ENCODE data around the gene MRPL34.
"Not testable (repeated sequence)": the region's sequence is repeated elsewhere in the genome, so short reads cannot be mapped to it uniquely, and the experiment has no call there.

MRPL34 gene

DNA sequence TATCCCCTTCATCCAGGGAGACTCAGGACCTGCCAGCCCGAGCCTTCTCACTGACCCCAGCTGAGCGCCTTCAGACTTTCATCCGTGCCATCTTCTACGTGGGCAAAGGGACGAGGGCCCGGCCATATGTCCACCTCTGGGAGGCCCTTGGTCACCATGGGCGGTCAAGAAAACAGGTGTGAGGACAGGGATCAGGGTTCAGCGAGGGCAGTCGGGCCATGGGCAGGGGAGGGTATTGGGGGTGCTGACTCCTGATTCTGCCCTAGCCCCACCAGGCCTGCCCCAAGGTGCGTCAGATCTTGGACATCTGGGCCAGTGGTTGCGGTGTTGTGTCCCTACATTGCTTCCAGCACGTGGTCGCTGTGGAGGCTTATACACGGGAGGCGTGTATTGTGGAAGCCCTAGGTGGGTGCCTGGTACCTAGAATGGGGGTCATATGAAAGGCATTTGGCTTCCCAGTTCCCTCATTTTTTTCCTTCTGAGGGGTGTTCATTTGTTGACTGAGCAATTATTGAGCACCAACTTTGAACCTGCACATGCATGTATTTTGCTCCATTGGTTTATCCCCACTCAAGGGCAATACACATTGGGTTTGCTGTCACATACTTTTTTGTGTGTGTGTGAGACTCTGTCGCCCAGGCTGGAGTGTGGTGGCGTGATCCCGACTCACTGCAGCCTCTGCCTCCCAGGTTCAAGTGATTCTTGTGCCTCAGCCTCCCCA is 20.1 kb upstream of the MRPL34 start:
- no peak for DNase-seq

DNA sequence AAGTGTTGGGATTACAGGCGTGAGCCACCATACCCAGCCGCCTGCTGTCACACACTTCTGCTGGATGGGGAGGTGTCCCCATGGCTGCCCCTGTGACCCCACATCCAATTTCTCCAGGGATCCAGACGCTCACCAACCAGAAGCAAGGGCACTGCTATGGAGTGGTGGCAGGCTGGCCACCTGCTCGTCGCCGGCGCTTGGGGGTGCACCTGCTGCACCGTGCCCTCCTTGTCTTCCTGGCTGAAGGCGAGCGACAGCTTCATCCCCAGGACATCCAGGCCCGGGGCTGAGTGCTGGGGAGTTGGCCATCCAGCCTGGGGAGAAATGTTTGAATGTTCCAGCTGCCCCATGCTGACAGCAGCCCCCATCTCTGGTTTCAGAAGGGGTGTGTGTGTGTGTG is 19.4 kb upstream of the MRPL34 start:
- no peak for DNase-seq

DNA sequence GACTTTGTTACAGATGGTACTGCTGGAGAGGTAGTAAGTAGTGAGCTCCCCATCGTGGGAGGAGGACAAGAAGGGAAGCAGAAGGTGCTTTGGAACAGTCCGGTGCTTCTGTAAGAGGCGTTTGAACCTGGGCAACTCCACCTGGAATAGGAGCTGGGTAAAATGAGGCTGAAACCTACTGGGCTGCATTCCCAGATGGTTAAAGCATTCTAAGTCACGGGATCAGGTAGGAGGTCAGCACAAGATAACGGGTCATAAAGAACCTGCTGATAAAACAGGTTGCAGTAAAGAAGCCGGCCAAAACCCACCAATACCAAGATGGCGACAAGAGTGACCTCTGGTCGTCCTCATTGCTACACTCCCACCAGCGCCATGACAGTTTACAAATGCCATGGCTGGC is 18.9 kb upstream of the MRPL34 start:
- DNase-seq = no peak

DNA sequence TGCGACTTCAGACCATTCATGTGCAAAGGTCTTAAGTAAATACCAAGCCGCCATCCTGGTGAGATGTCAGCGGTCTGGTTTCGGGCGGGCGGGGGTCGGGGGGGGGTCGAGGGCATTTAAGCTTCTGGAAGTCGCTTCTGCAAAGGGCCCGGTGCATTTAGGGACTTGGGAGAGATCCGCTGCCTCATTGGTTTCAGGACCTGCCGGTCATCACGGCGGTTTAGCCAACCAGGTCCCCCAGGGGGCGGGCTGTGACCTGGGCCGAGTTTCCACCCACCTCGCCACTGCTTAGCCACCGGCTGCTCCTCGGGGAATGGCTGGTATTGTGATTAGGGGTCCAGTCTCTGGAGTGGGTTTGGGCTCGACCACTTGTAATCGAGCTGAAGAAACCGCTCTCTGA is 16.2 kb upstream of the MRPL34 start:
- DNase-seq = peak in 1 of 5 donors; percentile 51

DNA sequence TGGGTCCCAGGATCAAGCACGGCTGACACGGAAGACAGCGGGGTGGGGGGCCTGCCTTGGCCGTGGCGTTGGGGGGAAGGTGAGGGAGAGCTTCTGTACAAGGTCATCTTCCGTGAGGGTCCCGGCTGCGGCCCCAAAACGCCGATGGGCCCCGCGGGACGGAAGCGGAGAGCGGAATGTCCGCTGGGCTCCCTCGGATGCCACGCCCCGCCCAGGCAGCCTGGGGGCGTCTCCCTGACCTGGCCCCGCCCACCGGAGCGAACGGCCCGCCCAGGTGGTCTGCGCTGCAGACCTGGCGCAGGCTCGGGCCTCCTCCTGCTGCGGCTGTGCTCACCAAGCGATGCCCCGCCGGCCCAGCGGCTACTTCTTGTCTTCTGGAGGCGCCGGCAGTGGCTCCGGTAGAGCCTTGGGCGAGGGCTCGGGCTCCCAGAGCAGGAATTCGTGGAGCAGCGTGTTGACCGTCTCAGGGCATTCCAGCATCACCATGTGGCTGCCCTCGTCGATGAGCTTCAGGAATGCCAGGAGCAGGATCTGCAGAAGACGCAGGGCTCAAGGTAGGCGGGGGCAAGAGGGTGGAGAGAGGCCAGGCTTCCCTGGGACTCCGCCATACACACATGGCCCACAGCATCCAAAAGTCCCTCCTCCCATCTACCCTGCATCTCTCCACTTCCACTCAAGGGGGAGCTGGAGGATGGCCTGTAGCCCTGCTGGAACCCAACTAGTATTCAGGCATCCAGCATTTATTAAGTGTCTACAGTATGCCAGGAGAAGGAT is 13.2 kb upstream of the MRPL34 start:
- DNase-seq = peak; percentile 57 to 83 (median 68)

DNA sequence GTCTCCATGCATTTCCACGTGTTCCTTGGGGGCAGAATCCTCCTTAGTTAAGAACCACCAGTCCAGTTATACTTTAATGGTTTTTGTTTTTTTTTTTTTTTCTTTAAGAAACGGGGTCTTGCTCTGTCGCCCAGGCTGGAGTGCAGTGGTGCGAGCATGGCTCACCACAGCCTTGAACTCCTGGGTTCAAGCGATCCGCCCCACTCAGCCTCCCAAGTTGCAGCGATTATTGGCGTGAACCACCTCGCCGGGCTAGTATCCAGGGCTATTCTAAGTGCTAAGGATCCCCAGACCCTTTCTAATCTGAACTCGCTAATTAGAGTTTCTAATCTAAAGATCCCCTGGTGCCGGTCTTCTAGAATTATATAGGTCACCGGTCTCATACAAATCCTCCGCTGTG is 12.1 kb upstream of the MRPL34 start:
- DNase-seq = no peak

DNA sequence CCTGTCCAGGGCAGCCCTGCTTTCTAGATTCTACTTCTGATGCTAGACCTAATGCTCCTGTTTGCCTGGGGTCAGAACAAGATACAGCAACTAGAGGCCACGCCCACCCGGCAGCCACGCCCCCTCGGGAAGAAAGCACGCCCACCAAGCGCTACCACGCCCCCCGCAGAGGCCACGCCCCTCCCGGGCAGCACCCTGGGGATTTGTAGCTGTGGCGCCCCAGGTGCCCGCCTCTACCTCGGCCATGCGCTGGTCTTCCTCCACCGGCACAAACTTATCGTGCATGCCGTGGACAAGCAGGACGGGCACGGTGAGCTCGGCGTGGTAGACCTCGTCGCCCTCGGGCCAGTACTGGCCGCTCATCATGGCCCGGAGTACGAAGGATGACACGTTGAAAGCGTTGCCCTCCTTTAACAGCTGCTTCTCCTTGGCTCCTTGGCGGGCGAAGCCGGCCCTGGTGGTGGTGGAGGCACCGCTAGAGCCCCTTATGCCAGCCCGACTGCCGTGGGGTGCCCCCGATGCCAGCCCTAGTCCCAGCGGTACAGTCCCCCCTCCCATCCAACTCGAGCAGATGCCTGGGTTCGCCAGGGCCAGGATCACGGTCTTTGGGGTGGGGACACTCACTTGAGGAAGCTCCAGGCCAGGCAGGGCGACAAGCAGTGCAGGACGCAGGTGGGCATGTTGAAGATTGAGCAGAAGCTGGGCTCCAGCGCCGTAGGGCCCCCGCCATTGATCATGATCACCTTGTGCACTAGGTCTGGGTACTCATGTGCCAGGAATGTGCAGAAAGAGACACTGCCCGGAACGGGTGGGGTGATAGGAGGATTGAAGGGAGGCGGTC is 11.4 kb upstream of the MRPL34 start:
- peak in 4 of 5 donors; percentile 35 to 46 (median 38) for DNase-seq

DNA sequence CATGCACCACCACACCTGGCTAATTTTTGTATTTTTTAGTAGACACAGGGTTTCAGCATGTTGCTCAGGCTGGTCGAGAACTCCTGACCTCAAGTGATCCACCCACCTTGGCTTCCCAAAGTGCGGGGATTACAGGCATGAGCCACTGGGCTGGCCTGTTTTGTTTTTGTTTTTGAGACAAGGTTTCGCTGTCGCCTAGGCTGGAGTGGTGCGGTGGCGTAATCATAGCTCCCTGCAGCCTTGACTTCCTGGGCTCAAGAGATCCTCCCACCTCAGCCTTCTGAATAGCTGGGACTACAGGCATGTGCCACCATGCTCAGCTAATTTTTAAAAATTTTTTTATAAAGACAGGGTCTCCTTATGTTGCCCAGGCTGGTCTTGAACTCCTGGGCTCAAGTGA is 10.1 kb upstream of the MRPL34 start:
- DNase-seq = not testable (repeated sequence)

DNA sequence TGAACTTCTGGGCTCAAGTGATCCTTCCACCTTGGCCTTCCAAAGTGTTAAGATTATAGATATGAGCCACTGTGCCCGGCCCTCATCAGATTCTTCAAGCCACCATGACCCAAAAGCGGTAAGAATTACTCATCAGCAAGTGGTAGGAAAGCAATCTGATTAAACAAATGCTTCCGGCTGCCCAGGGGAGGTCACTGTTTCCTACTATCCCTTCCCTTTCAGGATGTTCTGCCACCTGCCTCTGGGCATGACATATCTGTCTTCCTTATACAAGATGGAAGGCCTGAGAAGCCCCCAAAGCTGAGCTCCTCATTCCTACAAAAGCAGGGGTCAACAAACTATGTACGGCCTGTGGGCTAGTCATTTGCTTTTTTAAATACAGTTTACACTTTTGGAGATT is 9.4 kb upstream of the MRPL34 start:
- DNase-seq = no peak

DNA sequence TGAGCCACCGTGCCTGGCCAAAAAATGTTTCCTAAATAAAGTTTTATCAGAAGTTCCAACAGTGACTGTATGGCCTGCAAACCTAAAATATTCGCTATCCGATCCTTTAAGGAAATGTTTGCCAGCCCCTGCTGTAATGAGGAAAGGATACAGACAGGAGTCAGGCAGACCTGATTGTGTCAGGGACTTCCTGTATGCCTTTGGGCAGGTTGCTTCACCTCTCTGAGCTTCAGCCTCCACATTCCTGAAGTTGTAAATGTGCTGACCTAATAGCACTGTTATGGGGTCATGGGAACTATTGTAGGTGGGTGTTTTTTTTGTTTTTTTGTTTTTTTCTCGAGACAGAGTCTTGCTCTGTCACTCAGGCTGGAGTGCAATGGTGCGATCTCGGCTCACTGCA is 8.7 kb upstream of the MRPL34 start:
- no peak for DNase-seq

DNA sequence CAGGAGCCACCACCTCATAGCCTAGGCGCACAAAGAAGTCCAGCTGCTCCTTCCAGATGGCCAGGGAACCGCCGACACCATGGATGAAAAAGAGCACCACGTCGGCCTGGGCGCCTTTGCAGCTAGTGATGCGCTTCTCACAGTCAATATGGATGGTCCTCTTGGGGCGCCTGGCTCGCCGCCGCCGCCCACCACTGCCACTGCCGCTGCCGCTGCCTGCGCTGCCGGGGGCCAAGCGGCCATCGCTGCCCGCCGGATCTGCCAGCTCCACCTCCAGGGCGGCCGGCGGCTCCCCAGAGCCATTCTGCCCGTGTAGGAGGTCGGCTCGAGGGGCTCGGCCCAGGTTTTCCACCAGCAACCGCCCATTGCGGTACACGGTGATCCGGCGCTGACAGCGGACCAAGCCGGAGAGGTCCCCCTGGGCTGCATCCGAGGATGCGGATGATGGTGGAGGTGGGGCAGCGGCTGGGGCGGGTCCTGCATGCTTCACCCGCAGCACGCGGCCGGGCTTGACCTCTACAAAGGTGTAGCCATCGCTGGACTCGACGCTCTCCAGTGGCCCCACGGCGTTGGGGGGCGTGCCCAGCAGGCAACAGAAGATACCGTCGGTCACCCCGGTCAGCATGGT is 4.6 kb upstream of the MRPL34 start:
- DNase-seq = no peak

DNA sequence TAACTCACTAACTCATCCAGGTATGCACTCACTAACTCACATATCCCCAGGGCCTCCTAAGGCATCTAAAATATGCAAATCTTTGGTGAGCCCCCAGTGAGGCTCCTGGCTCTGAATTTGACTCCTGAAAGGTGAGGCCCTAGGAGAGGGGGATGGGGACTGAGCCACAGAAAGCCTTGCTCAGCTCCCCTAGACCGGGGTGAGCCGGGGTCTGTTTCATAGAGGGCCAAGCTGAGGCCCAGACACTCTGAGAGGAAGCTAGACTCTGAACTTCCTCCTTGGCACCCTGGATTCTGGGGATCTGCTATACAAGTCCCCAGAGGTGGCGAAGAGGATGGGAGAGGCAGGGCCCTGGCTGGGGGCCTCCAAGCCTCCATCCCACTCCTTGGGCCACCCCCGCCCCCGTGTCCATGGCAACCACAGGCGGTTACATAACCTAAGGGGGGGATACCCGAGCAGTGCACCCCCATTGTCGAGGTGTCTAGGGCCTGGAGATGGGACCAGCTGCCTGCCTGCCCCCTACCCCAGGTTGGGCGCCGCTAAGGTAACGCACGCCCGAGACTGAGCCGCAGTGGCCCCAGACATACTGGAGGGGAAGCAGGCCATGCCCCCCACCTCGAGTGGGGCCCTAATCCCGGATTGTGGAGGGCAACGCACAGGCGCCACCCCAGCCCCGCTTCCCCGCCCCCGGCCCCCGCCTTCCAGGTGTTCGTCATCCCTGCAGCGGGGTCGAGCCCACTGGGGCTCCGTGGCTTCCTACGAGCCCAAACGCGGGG is 3.1 kb upstream of the MRPL34 start:
- DNase-seq = no peak

DNA sequence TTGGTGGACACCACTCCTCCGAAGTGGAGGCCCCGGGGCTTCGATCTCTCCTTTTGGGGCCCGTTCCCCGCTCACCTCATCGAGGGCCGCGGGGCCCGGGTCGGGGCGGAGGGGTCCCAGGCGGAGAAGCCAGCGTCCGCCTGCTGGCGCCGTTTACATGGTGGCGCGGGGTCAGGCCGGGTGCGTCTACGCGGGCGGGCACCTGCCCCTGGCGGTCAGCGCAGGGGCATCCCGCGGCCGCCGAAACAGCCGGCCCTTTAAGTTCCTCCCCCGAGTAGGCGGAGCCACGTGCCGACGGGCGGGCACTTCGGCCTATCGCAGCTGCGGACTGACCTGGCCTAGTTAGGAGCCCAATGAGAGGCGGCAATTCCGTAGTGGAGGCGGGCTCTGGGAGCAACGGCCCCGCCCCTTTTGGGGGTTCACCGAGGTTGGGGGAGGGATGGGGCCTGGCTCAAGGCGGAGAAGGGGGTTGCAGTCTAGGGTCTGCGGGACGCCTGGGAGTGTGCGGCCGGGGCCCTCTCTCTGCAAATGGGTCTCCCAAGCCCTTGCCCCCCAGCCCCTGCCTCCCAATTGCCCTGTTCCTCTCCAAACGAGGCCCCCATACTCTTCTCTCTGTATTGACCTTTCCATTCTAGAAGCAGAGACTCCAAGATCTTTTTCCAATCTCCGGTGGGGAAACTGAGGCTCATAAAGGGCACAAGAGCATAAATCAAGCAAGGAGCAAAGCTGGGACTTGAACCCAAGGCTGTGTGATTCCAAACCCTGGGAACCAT is 2.3 kb upstream of the MRPL34 start, which contains the start of gene ABHD8:
Gene ABHD8, minus strand, starts transcription at position 259 of the 773 bp plus-strand sequence. CDS start 1,809 bp downstream, outside the sequence.
- peak; percentile 83 to 95 (median 91) for DNase-seq

DNA sequence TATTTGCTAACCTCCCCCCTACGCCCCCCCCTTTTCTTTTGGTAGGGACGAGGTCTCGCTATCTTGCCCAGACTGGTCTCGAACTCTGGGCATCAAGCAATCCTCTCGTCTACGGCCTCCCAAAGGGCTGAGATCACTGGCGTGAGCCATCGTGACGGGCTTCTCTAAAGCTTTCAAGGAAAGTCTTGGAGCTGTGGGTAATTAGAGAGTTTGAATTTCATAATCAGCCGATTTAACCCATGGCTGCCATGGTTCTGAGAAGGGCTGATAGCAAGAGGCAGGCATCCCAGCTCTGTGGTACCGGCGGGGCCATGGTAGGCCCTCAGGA is 1.8 kb upstream of the MRPL34 start:
- DNase-seq = no peak

DNA sequence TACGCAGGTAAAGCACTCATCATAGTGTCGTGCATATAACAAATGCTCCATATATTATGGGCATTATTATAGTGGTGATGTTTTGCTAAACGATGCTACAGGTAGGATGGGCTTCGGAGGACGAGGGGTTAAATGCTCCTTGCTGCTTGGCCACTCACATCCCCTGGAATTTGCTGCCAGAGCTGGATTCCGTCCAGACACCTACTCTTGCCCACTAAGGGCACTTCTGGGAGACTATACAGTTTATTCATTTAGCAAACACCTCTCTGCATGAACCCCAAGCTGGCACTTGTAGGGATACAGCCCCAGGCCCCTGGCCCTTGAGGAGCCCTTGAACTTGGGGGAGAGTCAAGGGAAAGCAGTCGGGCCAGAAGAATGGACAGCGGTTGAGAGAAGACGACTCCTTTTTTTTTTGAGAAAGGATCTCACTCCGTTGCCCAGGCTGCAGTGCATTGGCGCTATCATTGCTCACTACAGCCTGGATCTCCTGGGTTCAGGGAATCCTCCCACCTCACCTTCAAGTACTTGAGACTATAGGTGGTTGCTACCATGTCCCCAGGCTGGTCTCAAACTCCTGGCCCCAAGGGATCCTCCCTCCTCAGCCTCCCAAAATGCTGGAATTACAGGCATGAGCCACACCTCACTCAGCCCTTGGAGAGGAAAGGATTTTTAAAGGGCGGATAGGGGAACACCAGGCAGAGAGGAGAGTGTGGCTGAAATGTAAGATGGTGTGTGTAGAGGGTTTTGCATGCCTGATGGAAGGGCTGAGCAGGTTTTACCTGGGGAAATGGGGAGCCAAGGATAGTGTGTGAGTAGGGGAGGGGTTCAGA is 1.1 kb upstream of the MRPL34 start:
- DNase-seq = no peak

DNA sequence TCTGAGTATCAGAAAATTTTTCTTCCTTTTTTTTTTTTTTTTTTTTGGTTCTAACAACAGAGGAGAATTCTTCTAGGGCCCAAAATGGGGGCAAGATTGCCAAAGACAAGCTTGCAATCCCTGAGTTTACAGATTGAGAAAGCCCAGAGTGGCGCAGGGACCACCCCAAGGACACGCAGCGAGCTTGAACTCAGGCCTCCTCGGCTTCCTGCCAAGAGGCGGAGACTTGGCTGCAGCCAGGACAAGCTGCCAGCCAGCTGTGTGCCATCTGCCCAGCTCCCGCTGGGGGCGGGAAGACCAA is 506 bp upstream of the MRPL34 start:
- no peak for DNase-seq

DNA sequence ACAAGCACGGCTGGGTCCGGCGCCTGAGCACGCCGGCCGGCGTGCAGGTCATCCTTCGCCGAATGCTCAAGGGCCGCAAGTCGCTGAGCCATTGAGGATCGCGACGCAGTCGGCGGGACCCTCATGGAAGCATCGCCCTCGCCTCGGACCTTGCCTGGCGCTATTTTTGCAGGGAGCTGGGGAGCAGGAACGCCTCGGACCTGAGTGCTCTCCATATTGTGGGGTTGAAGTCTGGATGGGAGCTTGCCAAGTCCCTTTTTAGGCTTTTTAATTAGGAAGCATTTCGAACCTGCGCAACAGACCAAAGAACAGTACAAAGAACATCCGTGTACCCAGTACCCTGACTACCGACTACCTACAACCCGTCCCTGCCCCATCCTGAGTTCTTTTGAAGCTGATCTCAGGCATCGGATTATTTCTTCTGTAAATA is 628 bp downstream of the MRPL34 start:
- DNase-seq = no peak

DNA sequence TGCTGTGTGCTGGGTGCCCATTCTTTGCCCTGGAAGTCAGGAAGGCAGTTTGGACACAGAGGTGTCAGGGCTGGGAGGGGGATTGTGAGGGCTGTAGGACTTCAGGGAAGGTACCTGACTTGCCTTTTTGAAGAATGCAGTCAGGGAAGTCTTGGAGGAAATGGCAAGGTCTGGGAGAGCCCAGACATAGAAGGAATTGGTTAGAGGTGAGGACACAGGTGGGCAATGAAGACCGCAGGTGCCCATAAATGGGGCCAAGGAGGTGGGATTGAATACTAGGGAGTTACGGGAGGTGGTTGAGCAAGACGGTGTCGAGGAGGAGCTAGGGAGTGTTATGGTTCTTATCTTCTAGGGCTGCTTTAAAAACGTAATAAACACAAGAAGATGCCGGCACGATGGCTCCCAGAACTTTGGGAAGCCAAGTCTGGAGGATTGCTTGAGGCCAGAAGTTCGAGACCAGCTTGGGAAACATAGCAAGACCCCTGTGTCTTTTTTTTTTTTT is 2.3 kb downstream of the MRPL34 start:
- DNase-seq = no peak

DNA sequence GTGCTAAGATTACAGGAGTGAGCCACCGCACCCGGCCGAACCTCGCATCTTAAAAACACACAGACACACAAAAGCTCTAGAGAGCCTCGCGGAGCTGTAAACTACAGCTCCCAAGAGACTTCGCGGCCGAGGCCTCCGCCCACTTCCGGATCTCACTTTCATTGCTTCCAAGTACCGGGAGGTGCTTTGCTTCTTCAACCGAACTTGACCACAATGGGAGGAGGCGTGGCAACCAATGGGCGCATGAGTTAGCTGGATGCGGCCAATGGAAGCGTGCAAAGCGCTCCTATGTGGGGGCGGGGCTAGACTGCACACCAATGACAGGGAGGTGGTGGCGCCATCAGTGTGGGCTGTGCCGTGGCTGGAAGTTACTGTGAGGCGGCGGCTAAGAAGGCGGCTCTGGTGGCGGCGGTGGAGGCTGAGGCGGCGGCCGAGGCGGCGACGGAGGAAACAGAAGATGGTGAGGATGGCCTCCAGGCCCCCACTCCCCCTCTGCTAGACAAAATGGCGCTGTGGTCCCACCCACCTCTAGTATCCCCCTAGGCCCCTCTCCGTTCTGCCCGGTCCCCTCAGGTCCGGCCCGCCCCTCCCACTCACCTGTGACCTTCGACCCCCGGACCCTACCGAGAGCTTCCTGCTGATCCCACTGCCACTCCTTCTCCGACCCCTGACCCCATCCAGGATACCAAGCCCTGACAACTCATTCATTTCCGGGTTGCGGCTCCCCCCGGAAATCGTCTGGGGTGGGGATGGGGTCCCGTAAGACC is 3.7 kb downstream of the MRPL34 start, which contains the start of gene DDA1:
Gene DDA1, plus strand, starts transcription at position 366 of the 767 bp plus-strand sequence. Its CDS starts 92 bp downstream, at position 458.
- peak; percentile 97 to 100 (median 99) for DNase-seq

All from T-helper 1 cell (primary cell).